MG63 (cell line): ENCODE results near the gene LRCH4. TPM values are rescaled to one million over a fixed set of nuclear protein-coding genes. Genes with fewer than 3 reads are reported as not detected.
A peak's percentile ranks its signal among the peaks of the same experiment; 100 is the strongest.

Experiments used
- DNase-seq: peaks from one replicate; pipeline ENCODE4 v3.0.0-alpha.2; 2020
- H3K27me3 ChIP-seq: fragments of 250-450 bp; sonication (Bioruptor Pico); 2 replicates; pipeline ENCODE4 v1.5.1; 2020; ENCODE audit warnings: mild to moderate bottlenecking, moderate library complexity
- H3K36me3 ChIP-seq: fragments of 250-450 bp; sonication (Bioruptor Pico); 2 replicates; pipeline ENCODE4 v1.5.1; 2020; ENCODE audit warnings: mild to moderate bottlenecking, moderate library complexity
- H3K4me3 ChIP-seq: fragments of 250-450 bp; sonication (Bioruptor Pico); 2 replicates; pipeline ENCODE4 v1.5.1; 2020; ENCODE audit warnings: mild to moderate bottlenecking, moderate library complexity
- H3K9me3 ChIP-seq: fragments of 250-450 bp; sonication (Bioruptor Pico); 2 replicates; pipeline ENCODE4 v1.5.1; 2020; ENCODE audit warnings: mild to moderate bottlenecking, moderate library complexity
- total RNA-seq: library from RNA; depleted of rRNA; stranded (reverse); fragments of >200 nt; shearing (Covaris generic); gene quantifications from 2 replicates; pipeline ENCODE4 v1.2.3, GENCODE V29; 2014; ENCODE audit warnings: low replicate concordance; rRNA removed

Gene LRCH4, protein sequence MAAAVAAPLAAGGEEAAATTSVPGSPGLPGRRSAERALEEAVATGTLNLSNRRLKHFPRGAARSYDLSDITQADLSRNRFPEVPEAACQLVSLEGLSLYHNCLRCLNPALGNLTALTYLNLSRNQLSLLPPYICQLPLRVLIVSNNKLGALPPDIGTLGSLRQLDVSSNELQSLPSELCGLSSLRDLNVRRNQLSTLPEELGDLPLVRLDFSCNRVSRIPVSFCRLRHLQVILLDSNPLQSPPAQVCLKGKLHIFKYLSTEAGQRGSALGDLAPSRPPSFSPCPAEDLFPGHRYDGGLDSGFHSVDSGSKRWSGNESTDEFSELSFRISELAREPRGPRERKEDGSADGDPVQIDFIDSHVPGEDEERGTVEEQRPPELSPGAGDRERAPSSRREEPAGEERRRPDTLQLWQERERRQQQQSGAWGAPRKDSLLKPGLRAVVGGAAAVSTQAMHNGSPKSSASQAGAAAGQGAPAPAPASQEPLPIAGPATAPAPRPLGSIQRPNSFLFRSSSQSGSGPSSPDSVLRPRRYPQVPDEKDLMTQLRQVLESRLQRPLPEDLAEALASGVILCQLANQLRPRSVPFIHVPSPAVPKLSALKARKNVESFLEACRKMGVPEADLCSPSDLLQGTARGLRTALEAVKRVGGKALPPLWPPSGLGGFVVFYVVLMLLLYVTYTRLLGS
- total RNA-seq = 3.8 and 6.3 TPM in 2 replicates

DNA sequence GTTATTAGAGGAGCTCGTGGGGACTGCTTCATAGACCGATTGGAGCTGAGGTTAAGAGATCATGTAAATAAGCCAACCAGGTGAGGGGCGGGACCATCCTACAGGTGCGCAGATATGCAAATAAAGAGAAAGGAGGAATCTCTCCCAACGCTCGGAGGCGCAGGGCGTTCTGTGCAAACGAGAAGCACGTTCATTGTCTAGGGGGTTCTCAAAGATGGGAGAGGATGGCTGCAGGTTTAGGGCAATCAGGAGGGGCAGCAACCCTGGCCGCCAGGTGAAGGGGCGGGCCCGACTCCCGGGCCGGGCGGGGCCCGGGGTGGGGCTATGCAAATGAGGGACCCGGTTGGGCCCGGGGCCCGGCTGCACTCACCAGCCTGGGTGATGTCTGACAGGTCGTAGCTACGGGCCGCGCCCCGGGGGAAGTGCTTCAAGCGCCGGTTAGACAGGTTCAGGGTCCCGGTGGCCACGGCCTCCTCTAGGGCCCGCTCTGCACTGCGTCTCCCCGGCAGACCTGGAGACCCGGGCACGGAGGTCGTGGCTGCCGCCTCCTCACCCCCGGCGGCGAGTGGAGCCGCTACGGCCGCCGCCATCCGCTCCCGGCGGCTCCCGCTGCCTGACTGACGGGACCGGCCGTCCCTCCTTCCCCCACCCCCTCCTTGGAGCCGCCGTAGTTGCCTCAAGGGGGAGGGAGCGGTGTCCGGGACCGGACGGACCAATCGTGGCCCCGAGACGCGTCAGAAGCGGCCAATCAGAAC is at the start of gene LRCH4:
TSS of gene LRCH4 (minus strand) at position 619 of the 755 bp plus-strand sequence. CDS start at position 590, 29 bp downstream.
- Histone ChIP-seq H3K27me3 (no peaks in the 10 kb centered on the region), H3K4me3 (peak within 1 kb of the TSS; percentile 88), H3K9me3 (no peaks in the 10 kb centered on the region), H3K36me3 (no peaks in the 10 kb centered on the region)
- DNase-seq = peak; percentile 15

DNA sequence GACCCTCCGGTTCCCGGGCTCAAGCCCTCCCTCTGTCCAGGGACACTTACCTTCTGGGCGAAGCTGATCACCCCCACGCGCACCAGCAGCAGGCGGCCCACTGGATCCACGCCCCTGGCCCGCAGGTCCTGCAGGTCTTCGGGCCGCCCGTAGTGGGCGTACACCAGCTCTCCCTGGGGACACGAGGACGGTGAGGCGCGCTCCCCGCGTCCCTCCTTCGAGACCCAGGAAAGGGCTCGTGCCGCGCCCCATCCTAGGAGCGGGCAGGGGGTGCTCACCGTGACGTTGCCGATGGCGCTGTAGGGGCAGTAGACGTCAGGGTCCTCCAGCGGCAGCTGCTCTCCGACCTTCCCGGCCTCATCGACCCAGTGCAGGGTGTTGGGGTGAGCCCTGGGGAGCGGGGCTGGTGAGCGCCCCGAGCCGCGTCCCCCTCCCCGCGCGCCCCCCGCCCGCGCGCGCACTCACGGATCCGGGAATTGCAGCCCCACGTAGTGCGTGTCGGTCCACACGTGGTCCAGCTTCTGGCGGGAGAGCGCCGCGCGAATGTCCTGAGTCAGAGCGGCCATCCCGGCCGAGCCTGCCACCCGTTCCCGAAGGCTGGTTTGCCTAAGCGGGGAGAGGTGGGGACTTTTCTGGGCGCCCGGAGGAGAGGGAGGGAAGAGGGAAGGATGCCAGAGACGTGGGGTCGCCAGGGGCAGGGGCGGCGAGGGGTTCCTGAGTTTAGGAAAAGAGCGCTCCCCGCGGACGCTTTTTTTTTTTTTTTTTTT is 47.2 kb upstream of the LRCH4 start:
- peak; percentile 26 for DNase-seq
- Histone ChIP-seq H3K36me3 (no peaks in the 10 kb centered on the region), H3K9me3 (no peaks in the 10 kb centered on the region), H3K4me3 (peak overlapping the region; percentile 26), H3K27me3 (no peaks in the 10 kb centered on the region)

DNA sequence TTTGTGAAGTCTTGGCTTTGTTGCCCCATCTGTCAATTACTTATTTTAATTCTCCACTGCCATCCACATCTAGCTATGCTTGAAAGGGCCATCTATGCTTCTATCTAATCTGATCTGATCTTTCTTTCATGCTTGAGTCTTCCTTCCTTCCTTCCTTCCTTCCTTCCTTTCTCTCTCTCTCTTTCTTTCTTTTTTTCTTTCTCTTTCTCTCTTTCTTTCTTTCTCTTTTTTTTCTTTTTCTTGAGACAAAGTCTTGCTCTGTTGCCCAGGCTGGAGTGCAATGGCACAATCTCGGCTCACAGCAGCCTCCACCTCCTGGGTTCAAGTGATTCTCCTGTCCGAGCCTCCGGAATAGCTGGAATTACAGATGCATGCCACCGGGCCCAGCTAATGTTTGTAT is 44.1 kb upstream of the LRCH4 start:
- H3K27me3 ChIP-seq = no peaks in the 10 kb centered on the region
- H3K9me3 ChIP-seq = no peaks in the 10 kb centered on the region
- no peak for DNase-seq
- H3K4me3 ChIP-seq = no peak overlapping the region
- no peaks in the 10 kb centered on the region for H3K36me3 ChIP-seq

GRCh38 chr7:100629117-100629716 is 43.3 kb upstream of the LRCH4 start:
- H3K36me3 ChIP-seq = no peaks in the 10 kb centered on the region
- H3K27me3 ChIP-seq = no peaks in the 10 kb centered on the region
- H3K4me3 ChIP-seq = no peak overlapping the region
- no peaks in the 10 kb centered on the region for H3K9me3 ChIP-seq
- DNase-seq = no peak

- Histone ChIP-seq H3K9me3 (no peaks in the 10 kb centered on the region), H3K36me3 (no peaks in the 10 kb centered on the region), H3K27me3 (no peaks in the 10 kb centered on the region), H3K4me3 (no peak overlapping the region)
- no peak for DNase-seq
Measured at GRCh38 chr7:100627238-100627549, 41.3 kb upstream of the LRCH4 start.

DNA sequence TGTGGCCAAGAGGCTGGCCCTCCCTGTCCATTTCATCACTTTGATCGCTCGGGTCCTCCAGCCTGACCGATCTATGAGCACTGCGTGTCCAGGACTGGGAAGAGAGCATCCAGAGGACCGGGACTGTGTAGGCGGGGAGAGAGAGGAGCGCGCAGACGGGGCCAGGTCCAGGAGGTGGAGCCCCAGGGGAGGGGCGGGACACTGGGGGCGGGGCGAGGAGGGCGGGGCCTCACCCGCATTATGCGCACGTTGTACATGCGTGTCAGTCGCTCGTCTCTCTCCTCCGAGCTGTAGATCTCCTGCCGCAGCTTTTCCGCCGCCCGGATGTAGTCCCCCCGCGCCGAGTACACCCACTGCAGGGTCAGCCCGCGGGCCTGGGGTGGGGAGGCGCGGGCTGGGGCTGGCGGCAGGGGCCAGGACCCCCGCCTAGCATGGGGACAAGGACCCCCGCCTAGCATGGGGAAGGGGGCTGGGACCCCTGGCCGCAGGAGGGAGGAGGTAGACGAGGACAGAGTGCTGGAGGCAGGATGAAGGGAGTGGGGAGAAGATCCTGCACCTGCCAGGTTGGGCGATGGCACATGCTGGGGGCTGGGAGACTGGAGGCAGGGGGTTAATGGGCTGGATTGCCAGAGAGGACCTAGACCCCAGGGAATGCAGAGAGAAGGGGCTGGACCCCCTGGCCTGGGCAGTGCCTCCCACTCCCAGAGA is 40.8 kb upstream of the LRCH4 start:
- H3K27me3 ChIP-seq = no peaks in the 10 kb centered on the region
- DNase-seq = no peak
- H3K9me3 ChIP-seq = no peaks in the 10 kb centered on the region
- H3K4me3 ChIP-seq = no peak overlapping the region
- H3K36me3 ChIP-seq = no peaks in the 10 kb centered on the region

- Histone ChIP-seq H3K36me3 (no peaks in the 10 kb centered on the region), H3K9me3 (no peaks in the 10 kb centered on the region), H3K4me3 (no peak overlapping the region), H3K27me3 (no peaks in the 10 kb centered on the region)
- no peak for DNase-seq
Measured at GRCh38 chr7:100626055-100626454, 40.1 kb upstream of the LRCH4 start.

GRCh38 chr7:100623951-100624824 is 38.3 kb upstream of the LRCH4 start:
- H3K27me3 ChIP-seq = no peaks in the 10 kb centered on the region
- no peak overlapping the region for H3K4me3 ChIP-seq
- no peak for DNase-seq
- H3K9me3 ChIP-seq = no peaks in the 10 kb centered on the region
- H3K36me3 ChIP-seq = no peaks in the 10 kb centered on the region

DNA sequence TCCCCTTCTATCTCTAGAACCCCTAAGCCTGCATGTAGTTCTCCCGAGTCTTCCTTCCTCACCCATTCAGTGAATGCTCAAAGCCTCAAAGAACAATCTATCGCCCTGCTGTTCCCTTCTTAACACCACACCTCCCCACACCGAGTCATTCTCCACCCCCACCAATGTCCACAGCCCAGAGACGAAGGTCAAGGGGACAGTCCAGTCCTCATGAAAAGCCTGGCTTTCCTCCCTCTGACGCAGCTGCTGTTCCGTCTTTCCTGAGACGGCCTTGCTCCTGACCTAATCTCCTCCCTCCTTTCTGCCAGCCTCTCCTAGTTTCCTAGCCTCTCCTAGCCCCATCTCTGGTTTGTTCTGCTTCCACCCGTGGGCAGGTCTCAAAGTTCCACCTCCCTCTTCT is 35.6 kb upstream of the LRCH4 start:
- H3K4me3 ChIP-seq = no peak overlapping the region
- no peaks in the 10 kb centered on the region for H3K36me3 ChIP-seq
- H3K27me3 ChIP-seq = no peaks in the 10 kb centered on the region
- H3K9me3 ChIP-seq = no peaks in the 10 kb centered on the region
- no peak for DNase-seq

GRCh38 chr7:100620804-100621203 is 34.9 kb upstream of the LRCH4 start:
- no peaks in the 10 kb centered on the region for H3K9me3 ChIP-seq
- no peaks in the 10 kb centered on the region for H3K36me3 ChIP-seq
- no peak for DNase-seq
- no peaks in the 10 kb centered on the region for H3K27me3 ChIP-seq
- H3K4me3 ChIP-seq = no peak overlapping the region

- no peak overlapping the region for H3K4me3 ChIP-seq
- no peak for DNase-seq
- H3K9me3 ChIP-seq = no peaks in the 10 kb centered on the region
- H3K36me3 ChIP-seq = no peaks in the 10 kb centered on the region
- H3K27me3 ChIP-seq = no peaks in the 10 kb centered on the region
Measured at GRCh38 chr7:100620239-100620638, 34.3 kb upstream of the LRCH4 start.

DNA sequence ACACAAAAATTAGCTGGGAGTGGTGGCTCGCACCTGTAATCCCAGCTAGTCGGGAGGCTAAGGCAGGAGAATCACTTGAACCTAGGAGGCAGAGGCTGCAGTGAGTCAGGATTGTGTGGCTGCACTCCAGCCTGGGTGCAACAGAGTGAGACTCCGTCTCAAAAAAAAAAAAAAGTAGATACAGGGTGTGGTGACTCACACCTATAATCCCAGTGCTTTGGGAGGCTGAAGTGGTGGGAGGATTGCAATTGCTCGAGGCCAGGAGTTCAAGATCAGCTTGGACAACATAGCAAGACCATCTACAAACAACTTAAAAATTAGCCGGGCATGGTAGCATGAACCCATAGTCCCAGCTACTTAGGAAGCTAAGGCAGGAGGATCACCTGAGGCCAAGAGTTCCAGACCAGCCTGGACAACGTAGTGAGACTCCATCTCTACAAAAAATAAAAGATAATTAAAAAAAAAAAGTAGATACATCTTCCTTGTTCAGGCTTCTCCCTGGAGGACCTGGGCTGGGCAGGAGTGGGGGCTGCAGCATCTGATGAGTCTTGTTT is 28.5 kb upstream of the LRCH4 start:
- no peak for DNase-seq
- H3K9me3 ChIP-seq = no peaks in the 10 kb centered on the region

DNA sequence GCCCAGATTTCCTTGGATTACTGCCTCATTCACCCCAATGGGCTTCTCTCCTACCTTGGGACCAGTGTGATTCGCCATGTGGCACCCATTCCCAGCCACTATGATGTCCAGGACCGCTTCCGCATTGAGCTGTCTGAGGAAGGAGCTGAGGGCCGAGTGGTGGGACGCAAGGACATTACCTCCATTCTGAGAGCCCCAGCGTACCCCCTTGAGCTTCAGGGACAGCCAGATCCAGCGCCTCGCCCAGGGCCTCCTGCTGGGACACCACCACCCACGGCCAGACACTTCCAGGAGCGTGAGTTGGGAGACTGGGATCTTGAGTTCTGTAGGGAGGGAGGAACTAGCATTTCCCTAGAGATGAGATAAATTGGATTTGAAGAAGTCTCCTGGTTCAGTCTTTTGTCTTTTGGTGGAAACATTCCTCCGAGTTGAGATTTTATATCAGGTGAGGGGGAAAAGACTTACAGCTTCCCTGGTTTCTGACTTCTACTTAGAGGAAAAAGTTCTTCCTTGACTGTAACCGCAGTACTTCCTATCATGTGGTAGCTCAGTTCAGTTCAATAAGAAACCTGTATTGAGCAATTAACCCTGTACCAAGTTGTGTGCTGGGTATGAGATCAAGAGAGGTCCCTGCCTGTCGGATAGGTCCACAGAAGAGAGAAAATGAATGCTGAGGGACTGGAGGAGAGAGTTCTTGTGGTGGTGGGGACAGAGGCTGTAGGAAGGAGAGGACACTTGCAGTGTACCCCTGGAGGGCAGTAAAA is 27.7 kb upstream of the LRCH4 start:
- no peaks in the 10 kb centered on the region for H3K36me3 ChIP-seq
- H3K27me3 ChIP-seq = no peaks in the 10 kb centered on the region
- DNase-seq = no peak
- H3K9me3 ChIP-seq = no peaks in the 10 kb centered on the region
- H3K4me3 ChIP-seq = no peak overlapping the region; the same call in 1 of the 2 replicates

More for the DNA sequence above, 28.5 kb upstream of the LRCH4 start:
- no peaks in the 10 kb centered on the region for H3K27me3 ChIP-seq
- no peaks in the 10 kb centered on the region for H3K36me3 ChIP-seq
- no peak overlapping the region for H3K4me3 ChIP-seq

DNA sequence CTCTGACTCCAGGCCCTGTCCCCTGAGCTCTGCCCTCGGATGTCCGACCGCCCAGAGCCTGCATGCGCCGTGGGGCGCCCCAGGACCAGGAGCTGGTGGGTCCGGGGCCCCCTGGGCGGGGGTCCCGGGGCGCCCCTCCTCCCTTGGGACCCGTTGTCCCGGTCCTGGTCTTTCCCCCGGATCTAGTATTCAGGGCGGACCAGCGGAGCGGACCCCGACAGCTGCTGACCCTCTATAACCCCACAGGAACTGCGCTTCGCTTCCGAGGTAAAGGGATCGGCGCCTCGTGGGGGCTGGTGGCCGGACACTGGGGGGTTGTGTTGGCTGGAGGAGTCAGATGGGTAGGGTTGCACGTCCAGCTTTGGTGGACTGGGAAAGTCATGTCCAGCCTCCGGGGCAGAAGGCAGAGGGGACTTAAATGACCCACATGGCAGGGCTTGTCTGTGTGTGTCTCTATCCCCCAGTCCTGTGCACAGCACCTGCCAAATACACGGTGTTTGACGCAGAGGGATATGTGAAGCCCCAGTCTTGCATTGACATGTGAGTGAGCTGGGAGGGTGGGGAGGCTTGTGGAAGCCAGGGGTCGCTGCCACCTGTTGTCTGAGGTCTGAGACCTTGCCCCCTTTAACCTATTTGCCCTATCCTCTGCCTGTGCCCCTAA is 26.9 kb upstream of the LRCH4 start:
- DNase-seq = no peak
- Histone ChIP-seq H3K36me3 (no peaks in the 10 kb centered on the region), H3K9me3 (no peaks in the 10 kb centered on the region), H3K27me3 (no peaks in the 10 kb centered on the region), H3K4me3 (peak overlapping the region; percentile 64)
